ENCODE measurements around the gene SPCS3.
"Not testable (repeated sequence)": the region's sequence is repeated elsewhere in the genome, so short reads cannot be mapped to it uniquely, and the experiment has no call there.

The SPCS3 gene

DNA sequence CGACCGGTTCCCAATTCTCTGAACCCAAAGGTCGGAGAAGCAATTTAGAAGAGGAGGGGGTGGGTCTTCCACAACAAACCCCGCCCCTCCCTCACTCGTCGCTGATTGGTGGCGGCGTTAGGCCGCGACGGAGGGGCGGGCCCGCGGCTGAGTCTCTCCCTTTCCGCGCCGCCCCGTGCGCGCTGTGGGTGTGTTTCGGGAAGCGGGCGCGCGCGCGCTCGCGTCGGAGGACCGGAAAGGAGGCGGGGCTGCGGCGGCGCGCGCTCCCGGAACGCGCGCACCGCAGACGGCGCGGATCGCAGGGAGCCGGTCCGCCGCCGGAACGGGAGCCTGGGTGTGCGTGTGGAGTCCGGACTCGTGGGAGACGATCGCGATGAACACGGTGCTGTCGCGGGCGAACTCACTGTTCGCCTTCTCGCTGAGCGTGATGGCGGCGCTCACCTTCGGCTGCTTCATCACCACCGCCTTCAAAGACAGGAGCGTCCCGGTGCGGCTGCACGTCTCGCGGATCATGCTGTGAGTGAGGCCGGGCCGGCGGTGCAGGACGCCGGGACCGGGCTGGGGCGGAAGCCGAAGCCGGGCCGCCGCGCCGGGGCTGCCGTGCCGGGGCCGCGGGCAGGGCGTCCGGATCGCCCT is at the start of gene SPCS3:
Gene SPCS3, plus strand, starts transcription at position 263 of the 636 bp plus-strand sequence. Its CDS starts 111 bp downstream, at position 374.
- peak; percentile 45 for DNase-seq (ENCODE audit: low read depth, low spot score)

DNA sequence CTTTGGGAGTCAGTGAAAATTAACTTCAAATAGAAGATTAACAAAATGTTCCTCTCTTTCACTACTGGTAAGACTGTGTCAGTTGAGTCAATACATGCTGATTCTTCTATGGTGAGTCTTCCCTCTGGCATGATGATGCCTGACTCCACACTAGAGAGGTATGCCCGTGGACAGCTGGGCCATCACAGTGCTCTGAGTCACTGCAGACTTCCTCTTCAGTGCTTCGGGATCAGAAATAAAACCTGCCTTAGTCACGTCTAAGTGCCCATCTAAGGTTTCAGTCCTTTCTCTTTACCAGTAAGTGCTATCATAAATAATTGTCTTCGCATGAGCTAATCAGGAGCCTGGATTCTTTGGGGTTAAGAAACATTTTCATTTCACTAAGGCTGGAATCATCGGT is 49.1 kb upstream of the SPCS3 start:
- DNase-seq (ENCODE audit: low read depth, low spot score): no peak

DNA sequence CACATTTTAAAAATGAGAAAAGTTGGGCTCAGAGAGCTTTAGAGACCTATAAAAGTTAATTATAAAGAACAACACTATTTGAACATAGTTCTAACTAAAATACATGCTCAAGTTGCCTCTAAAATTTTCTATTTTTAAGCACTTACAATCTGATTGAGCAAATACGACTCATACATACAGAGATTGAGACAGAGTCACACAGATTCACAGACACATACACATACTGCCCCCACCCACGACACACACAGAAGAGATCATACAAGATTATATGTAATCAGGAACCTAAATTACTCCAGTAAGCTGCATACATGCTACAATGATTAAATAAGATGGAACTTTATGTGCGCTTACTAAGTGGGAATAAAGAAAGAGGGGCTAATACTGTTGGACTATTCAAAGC is 48.0 kb upstream of the SPCS3 start:
- no peak for DNase-seq (ENCODE audit: low read depth, low spot score)

DNA sequence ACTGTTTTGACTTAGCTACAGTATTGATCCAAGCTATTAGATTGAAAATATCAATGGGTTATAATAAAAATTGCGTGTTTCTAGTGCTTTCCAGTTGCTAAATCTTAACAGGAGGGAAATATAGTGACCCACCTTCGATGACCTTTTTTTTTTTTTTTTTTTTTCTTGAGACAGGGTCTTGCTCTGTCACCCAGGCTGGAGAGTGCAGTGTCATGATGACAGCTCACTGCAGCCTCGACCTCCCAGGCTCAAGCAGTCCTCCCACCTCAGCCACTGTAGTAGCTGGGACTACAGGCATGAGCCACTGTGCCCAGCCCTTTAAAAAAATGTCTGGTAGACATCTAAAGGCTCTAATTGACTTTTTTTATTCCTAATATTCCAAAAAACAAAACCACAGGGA is 47.0 kb upstream of the SPCS3 start:
- DNase-seq (ENCODE audit: low read depth, low spot score): no peak

DNA sequence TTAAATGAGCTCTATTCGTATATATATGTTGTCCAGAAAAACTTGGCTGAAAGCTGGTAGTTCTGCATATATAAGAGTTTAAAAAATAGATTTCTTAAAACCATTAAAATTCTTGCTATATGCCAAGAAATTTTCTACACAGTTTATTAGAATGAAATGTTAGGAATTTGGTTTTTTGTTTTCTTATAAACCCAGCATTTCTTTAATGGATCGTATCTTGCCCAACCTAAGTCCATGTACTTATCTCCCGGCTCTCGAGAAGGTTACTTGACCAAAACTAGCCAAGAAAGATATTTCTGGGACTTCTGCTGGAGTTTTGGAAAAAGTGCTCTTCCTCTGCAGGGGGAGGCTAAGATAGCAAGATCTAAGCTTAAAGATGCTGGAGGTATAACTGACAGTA is 46.0 kb upstream of the SPCS3 start:
- DNase-seq (ENCODE audit: low read depth, low spot score): no peak

DNA sequence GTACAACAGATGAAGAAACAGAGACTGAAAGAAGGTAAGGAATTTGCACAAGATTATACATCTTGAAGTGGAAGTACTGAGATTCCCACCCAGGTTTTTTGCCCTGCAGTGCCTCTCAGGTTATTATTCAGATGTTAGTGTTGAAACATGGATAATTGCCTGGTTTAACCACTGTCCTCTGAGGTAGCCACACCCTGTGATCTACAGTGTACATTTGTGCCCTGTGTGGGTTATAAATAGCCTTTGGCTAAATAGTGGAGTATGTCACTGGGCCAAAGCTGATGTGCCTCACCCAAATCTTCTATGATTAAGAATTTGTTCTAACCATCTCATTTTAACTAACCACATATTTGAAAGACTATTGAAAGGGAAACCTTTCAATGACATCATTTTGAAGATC is 45.3 kb upstream of the SPCS3 start:
- DNase-seq (ENCODE audit: low read depth, low spot score): no peak

DNA sequence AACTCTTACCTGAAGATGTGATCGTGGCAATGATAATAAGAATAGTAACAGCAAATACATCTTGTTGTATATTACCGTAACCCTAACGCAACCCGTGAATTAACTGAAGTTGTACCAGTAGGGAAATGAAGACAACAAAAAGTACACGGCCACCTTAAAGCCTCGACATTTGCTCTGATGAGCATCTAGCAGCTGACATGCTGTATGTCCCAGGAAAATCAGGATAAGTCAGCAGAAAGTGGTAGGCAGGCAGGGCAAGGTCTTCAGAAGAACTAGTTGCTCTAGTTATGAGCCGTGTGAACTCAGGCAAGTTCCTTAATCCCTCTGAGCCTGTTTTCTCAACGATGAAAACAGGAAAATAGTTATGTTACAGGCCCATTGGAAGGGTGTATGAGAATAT is 43.1 kb upstream of the SPCS3 start:
- DNase-seq (ENCODE audit: low read depth, low spot score): no peak

DNA sequence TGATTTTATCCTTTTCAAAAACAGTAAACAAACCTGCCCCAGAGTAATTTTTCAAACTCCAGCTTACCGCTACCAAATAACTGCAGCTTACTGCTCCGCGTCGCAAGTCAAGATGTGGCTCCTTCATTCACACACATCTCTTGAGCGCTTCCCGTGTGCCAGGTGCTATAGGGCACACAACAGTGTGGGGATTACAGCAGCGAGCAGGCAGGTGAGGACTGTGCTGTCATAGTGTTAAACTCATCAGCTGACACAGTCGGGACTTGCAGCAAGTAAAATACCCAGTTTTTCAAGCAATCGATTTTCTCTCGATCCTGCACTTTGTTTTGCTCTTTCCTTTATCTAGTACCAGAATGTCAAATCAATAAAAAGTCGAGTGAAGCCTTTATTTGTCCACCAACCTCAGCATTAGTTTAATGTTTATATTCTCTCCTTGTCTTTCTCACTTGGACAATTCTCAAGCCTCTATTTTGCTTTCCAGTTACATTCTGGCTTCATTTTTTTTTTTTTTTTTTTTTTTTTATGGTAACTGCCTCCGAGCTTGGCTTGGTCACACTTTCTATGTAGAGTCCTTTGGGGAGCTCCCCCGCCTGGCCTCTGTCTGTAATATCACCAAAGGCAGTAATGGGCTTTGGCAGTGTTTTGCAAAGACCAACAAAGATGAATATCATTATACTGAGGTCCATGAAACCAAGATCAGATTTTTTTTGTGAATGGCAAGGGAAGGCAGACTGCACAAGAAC is 42.4 kb upstream of the SPCS3 start:
- DNase-seq (ENCODE audit: low read depth, low spot score): no peak

DNA sequence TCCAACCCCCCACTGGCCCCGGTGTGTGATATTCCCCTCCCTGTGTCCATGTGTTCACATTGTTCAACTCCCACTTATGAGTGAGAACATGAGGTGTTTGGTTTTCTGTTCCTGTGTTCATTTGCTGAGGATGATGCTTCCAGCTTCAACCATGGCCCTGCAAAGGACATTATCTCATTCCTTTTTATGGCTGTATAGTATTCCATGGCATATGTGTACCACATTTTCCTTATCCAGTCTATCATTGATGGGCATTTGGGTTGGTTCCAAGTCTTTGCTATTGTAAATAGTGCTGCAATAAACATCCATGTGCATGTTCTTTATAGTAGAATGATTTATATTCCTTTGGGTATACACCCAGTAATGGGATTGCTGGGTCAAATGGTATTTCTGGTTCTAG is 40.2 kb upstream of the SPCS3 start:
- not testable (repeated sequence) for DNase-seq (ENCODE audit: low read depth, low spot score)

DNA sequence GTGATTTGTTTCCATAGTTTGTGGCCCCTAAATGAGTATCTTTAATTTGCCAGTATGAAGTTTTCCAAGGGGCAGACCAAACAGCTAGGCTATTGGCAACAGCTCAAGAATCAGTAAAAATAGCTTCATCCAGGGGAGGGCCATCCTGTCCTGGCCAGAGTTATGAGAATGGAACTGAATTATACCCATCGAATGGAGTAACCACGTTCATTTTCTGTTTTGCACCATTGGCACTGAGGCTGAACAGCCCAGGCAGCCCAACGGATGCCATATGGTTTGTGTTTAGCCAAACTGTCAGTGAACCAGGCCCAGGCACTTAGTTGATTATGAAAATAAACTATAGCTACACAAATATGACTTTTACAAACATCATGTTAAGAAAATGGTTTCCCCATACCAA is 33.0 kb upstream of the SPCS3 start:
- no peak for DNase-seq (ENCODE audit: low read depth, low spot score)

DNA sequence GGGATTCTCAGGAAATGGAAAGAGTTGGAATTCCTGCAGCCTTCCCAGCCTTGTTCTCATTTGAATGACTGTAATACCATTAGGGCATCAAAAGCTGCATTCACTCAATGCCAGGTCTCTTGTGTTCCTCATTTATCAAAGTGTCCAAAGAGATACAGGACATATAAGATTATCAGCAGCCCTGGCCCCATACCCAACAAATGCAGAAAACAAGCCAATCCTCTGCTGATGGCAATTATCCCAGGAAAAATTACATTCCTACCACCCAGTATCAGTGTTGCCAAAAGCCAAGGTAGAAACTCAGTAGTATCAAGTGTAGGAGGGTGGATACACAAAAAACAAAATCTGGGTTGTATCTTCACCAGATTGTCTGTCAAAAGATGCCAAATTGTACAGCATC is 32.2 kb upstream of the SPCS3 start:
- no peak for DNase-seq (ENCODE audit: low read depth, low spot score)

DNA sequence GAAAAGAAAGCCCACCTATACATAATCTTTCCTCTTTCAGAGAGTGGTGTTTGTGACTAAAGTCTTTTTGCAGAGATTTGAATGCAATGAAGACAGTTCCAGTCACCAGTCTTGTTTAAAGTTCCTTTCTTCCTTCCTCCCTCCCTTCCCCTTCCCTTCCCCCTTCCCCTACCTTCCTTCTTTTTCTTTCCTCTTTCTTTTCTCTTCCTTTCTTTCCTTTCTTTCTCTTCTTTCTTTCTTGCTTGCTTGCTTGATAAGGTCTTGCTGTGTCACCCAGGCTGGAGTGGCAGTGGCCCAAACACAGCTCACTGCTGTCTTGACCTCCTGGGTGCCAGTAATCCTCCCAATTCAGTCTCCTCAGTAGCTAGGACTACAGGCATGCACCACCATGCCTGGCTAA is 31.7 kb upstream of the SPCS3 start:
- DNase-seq (ENCODE audit: low read depth, low spot score): no peak

DNA sequence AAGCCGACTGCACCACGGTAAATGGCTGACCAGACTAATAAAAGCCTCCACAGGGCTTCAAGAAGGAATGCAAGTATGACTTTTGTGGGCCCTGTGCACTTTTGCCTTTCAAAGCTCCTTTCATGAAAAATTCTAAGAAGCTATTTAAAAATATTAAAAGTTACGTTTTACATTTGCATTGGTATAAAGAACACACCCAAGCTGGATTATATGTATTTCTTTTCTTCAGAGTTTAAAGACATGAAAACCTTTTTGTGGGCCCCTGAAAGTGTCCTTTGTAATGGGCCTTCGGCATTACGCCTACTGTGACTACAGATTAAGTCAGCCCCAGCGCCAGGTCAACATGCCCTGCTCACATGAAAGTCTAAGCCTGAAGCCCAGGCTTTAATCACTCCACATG is 30.2 kb upstream of the SPCS3 start:
- DNase-seq (ENCODE audit: low read depth, low spot score): no peak

DNA sequence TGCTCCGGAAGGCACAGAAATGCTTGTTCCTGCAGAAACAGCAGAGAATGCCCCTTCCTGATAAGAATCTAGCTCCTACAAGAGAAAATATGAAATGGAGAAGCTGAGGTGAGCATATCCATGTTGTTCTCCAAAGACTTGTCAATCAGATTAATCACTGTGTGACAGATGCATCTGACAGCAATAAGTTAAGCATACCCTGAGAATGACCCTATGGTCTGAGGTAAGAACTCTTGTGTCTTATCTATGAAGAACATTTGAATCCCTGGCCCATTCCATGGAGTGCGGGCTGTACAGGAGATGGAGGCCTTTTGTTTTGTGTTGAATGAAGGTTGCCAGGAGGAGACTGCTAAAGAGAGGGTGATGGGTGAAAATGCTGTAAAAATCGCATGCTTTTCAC is 29.2 kb upstream of the SPCS3 start:
- no peak for DNase-seq (ENCODE audit: low read depth, low spot score)

DNA sequence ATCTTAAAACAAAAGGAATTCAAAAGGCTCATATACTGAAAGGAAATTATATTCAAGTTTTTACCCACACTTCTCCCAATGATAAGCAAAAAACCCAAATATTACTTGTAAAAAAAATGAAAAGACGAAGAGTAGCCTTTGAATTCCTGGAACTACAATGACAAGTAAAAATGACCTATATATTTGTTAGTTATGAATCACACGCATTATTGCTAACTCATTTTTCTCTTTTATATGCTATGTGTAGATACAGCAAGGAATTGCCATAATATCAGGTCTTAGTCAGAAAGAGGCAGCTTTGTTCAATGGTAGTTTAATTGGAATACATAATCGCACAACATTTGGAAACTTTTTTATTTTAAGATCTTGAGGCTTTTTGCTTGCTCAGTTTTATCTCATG is 28.0 kb upstream of the SPCS3 start:
- no peak for DNase-seq (ENCODE audit: low read depth, low spot score)

DNA sequence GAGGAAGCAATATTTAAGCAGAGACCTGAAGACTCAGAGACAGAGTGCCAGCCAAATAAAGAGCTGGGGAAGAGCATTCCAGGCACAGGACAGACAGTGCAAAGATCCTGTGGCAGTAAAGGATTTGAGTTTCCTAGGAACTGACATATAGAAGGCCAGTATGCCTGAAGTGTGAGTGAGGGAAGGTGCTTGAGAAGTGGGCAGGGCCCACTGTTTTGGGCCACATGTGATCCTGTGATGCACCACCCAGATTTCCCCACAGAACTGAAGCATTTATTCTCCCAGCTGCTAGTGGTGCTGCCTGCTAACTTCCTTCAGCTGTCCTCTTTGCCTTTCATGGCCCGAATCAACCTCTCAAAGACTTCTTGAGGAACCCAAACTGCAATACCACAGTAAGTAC is 26.8 kb upstream of the SPCS3 start:
- no peak for DNase-seq (ENCODE audit: low read depth, low spot score)

DNA sequence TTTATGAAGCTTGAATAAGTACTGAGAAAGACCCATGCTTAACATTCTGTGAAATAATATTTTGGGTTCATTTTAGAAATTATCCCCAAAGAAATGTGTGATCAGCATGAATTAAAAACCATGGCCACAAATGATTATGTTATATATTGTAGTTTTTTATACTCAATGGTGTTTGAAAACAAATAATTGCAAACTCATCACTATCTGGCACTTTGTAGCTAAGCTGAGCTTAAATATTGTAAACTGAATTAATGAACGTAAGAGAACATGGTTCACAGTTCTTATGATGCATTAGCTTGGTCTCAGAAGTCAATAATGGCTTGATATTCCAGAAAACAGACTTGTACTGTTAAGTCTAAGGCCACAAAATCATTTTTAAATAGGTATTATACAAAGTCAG is 26.1 kb upstream of the SPCS3 start:
- DNase-seq (ENCODE audit: low read depth, low spot score): no peak

DNA sequence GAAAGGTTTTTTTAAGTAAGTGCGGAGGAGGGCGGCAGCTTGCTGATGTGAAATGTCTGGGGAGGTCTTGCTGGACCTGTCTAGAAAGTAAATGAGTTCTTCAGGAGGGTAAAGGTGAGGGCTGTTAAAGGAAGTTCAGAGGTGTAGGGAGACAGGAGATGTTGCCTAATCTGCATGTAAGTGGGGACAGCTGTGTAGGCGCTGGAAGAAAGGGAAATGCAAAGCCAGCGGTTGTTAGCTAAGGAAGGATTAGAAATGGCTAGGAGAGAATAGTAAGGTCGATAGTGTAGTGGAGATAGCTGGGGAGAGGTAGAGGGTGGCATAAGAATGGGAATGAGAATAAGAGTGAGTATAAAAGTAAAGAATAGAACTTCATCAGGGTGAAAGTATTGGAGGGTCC is 23.9 kb upstream of the SPCS3 start:
- not testable (repeated sequence) for DNase-seq (ENCODE audit: low read depth, low spot score)

DNA sequence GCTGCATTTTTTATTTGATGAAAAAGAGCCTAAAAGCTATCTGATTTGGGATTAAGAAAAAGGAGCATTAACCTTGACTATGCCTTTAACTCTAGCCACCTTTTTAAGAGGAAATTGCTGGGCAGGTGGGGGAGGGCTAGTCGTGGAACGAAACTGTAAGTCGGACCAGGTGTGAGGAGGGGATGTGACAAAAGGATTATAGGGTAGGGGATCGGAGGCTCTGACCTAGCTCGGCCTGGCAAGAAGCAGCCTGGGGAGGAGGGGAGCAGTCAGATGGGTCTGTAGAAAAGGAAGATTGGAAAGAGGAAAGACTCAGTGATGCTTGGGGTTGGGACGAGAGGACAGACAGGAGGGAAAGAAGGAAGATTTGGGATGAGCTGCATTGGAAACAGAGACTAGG is 21.1 kb upstream of the SPCS3 start:
- no peak for DNase-seq (ENCODE audit: low read depth, low spot score)

DNA sequence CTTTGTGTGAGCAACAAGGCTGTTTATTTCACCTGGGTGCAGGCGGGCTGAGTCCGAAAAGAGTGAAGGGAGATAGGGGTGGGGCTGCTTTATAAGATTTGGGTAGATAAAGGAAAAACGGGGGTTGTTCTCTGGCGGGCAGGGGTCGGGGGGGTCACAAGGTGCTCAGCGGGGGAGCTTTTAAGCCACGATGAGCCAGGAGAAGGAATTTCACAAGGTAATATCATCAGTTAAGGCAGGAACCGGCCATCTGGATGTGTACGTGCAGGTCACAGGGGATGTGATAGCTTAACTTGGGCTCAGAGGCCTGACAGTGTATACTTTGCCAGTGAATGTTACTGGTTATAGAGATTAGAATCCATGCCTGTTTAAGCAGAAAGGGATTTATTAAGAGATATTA is 19.7 kb upstream of the SPCS3 start:
- no peak for DNase-seq (ENCODE audit: low read depth, low spot score)

DNA sequence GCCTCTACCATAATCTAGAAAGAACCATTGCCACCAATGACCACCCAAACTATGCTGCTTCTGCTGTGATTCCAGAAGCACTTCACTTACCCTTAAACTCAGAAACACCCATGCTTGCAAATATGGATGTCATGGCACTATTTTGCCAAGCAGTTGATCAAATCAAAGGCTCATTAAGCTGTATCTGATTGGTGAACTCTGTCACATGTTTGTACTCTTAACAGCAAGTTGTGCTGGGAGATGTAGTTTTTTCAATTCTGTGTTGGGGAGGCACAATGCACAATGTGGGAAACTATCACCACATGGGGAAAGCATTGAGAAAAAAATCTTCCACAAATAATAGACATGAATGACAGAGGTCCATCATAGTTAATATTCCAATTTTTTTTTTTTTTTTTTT is 19.2 kb upstream of the SPCS3 start:
- no peak for DNase-seq (ENCODE audit: low read depth, low spot score)

DNA sequence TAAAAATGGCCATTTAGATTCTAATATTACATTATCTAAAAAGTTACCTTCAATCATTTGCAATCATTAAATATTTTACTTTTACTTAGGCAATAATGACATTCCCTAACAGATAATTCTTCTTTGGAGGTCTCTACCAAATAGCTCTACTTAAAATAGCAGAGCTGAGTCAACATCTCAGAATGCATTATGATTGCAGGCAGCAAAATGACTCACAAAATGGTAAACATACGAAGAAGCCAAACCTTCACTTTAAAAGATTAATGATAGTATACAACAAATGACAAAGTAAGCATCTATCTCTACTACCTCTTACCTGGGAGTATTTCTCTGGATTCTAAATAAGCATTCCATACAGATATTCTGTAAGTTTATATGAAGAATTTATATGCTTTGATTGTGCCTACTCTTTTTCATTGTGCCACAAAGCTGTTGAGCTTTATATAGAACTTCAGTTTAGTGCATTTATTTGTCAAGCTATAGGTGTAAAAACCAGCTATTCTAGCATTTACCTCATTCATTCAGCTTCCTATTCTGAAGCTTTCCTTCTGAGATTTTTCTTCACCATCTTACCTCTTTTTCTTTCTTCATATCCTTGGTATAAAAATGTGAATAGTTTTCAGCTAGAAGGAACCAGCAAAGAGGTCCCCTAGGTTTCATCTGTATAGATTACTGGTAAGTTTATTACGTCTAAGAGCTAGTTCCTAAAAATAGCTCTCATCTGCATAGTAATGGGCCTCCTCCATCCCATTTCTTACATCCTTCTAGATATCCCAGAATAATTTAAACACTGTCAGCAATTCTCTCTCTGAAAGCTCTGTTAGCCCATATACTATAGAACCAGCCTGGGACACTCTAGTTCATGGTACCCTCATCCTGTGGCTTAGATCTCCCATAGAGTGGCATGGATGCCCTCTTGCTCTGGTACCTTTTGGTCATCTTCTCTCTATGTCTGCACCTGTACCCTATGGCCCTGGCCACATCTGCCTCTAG is 17.2 kb upstream of the SPCS3 start:
- DNase-seq (ENCODE audit: low read depth, low spot score): no peak

Measured in iPS DF 19.7 (cell line).